Limb (tissue), 2 donors: ENCODE data around the gene ZIC2.
"Not testable (repeated sequence)": the region's sequence is repeated elsewhere in the genome, so short reads cannot be mapped to it uniquely, and the experiment has no call there.

ENCODE experiments used
- DNase-seq, 2 donors: peaks; one replicate each; pipeline ENCODE4 v3.0.0-alpha.2; 2016; ENCODE audit errors: extremely low spot score in 2 of 2

ZIC2 gene

GRCh38 chr13:99998261-99998660 lies 16.7 kb downstream of the ZIC2 start:
- no peak for DNase-seq

- DNase-seq = no peak
Observed at GRCh38 chr13:100014621-100015020, 33.0 kb downstream of the ZIC2 start.

- DNase-seq = no peak
Observed at GRCh38 chr13:100019780-100020356, 38.3 kb downstream of the ZIC2 start.

- DNase-seq = no peak
Observed at GRCh38 chr13:100022798-100023197, 41.2 kb downstream of the ZIC2 start.

- DNase-seq = no peak
Observed at GRCh38 chr13:100024023-100024422, 42.4 kb downstream of the ZIC2 start.

GRCh38 chr13:100029933-100030332 lies 48.3 kb downstream of the ZIC2 start:
- no peak for DNase-seq

GRCh38 chr13:100032642-100033041 lies 51.1 kb downstream of the ZIC2 start:
- DNase-seq = not testable (repeated sequence)

- no peak for DNase-seq
Observed at GRCh38 chr13:100035936-100036335, 54.4 kb downstream of the ZIC2 start.
